ENCODE results near the gene VASH2. TPM values are rescaled to one million over a fixed set of nuclear protein-coding genes. Genes with fewer than 3 reads are reported as not detected.
A peak's percentile ranks its signal among the peaks of the same experiment; 100 is the strongest.

VASH2 gene
- total and polyA plus RNA-seq, 12 donors, result 0.16 to 5.5 (median 0.29) TPM; not detected in 3

GRCh38 chr1:212945463-212946160 is 4.7 kb upstream of the VASH2 start:
- WGBS, 4 donors, result 70 to 90% (median 84%) methylated on average over 4 of the region's 4 CpGs

GRCh38 chr1:212946872-212947271 is 3.5 kb upstream of the VASH2 start:
- Histone ChIP-seq H3K27me3 (peaks cover 6% of the 10 kb centered on the region), H3K9me3 (replicated peaks in 1 of 3) (no peaks in the 10 kb centered on the region), H3K4me3 (no peak overlapping the region), H3K4me1 (replicated peaks in 1 of 2) (peaks cover 12 to 13% of the 10 kb centered on the region in 2 donors), H3K27ac (no peak overlapping the region), H3K36me3 (replicated peaks in 1 of 2) (no peaks in the 10 kb centered on the region)
- intact Hi-C loops (cut with DNase I), result no loop called here
- no peak for DNase-seq
- TF ChIP-seq POLR2A (IDR thresholded peaks at IDR 0.05) (no peak), CTCF (IDR thresholded peaks at IDR 0.05) (no peak)

More at GRCh38 chr1:212945463-212946160, 4.7 kb upstream of the VASH2 start:
- H3K27me3 ChIP-seq, result peaks cover under 1% of the 10 kb centered on the region
- no peak for DNase-seq
- H3K4me1 ChIP-seq (replicated peaks in 1 of 2), result peaks cover 7% of the 10 kb centered on the region in 2 donors
- H3K36me3 ChIP-seq (replicated peaks in 1 of 2), result no peaks in the 10 kb centered on the region
- H3K4me3 ChIP-seq, result no peak overlapping the region
- TF ChIP-seq CTCF (IDR thresholded peaks at IDR 0.05) (no peak), POLR2A (IDR thresholded peaks at IDR 0.05) (no peak)
- no peak overlapping the region for H3K27ac ChIP-seq
- H3K9me3 ChIP-seq (replicated peaks in 1 of 3), result no peaks in the 10 kb centered on the region
- intact Hi-C loops (cut with DNase I), result no loop called here

GRCh38 chr1:212949771-212950170 is 570 bp upstream of the VASH2 start:
- Histone ChIP-seq H3K4me1 (replicated peaks in 1 of 2) (peaks cover 12 to 13% of the 10 kb centered on the region in 2 donors), H3K9me3 (replicated peaks in 1 of 3) (no peaks in the 10 kb centered on the region), H3K27me3 (peaks cover 6% of the 10 kb centered on the region), H3K36me3 (replicated peaks in 1 of 2) (no peaks in the 10 kb centered on the region), H3K27ac (no peak overlapping the region), H3K4me3 (peak overlapping the region in 1 of 4 donors; percentile 58)
- TF ChIP-seq POLR2A (IDR thresholded peaks at IDR 0.05) (no peak), CTCF (IDR thresholded peaks at IDR 0.05) (no peak)
- 23 to 47% (median 34%) methylated on average over 2 of the region's 2 CpGs for WGBS, 4 donors
- no peak for DNase-seq
- intact Hi-C loops (cut with DNase I), result no loop called here

DNA sequence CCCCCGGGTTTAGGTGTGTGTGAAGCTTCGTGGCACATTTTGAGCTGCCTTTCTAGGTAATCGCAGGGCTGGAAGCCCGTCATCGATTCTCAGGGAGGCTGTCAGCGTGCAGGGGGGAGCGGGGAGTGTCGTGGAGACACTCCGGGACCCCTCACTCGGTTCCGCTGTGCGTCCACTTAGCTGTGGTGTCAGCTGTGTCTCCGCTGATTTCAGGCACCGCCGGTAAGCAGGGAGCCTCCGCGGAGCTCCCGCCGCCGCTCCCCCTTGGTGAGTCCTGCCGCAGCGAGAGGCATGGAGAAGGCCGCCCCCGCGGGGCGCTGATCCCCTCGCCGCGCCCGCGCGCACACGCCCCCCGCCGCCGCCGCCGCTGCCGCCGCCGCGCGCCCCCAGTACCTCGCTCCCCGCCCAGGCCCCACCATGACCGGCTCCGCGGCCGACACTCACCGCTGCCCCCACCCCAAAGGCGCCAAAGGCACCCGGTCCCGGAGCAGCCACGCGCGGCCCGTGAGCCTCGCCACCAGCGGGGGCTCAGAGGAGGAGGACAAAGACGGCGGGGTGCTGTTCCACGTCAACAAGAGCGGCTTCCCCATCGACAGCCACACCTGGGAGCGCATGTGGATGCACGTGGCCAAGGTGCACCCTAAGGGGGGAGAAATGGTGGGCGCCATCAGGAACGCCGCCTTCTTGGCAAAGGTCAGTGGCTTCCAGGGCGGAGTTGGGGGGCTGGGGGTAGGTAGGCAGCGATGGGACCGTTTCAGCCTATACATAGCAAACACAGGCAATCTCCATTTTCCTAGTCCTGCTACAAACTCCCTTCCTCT is 995 bp downstream of the VASH2 start:
- Histone ChIP-seq H3K4me3 (peak overlapping the region in 2 of 4 donors; percentile 32 to 58), H3K27ac (no peak overlapping the region), H3K4me1 (replicated peaks in 1 of 2) (peaks cover 12 to 13% of the 10 kb centered on the region in 2 donors), H3K27me3 (peaks cover 6% of the 10 kb centered on the region), H3K36me3 (replicated peaks in 1 of 2) (no peaks in the 10 kb centered on the region), H3K9me3 (replicated peaks in 1 of 3) (no peaks in the 10 kb centered on the region)
- intact Hi-C loops (cut with DNase I), result no loop called here
- TF ChIP-seq CTCF (IDR thresholded peaks at IDR 0.05) (no peak), POLR2A (IDR thresholded peaks at IDR 0.05) (no peak)
- DNase-seq, result no peak
- WGBS, 4 donors, result 5 to 31% (median 12%) methylated on average over 7 to 72 of the region's 72 CpGs

Data from adrenal gland (tissue), 12 donors.